Parathyroid adenoma (tissue), 2 donors: Measurements from ENCODE around the gene PHC3.

ENCODE experiments used
- H2AFZ ChIP-seq: fragments of 300-600 bp; sonication (generic); one replicate; pipeline ENCODE4 v1.7.0; 2017; ENCODE audit warnings: antibody characterized with exemption, mild to moderate bottlenecking
- H3K27ac ChIP-seq: fragments of 300-600 bp; sonication (generic); one replicate; pipeline ENCODE4 v1.7.0; 2017
- H3K27me3 ChIP-seq: fragments of 300-600 bp; sonication (generic); one replicate; pipeline ENCODE4 v1.7.0; 2017; ENCODE audit warnings: low read length; ENCODE audit not compliant: control insufficient read depth, insufficient read depth
- H3K36me3 ChIP-seq: fragments of 300-600 bp; sonication (generic); one replicate; pipeline ENCODE4 v1.7.0; 2017; ENCODE audit warnings: low read length; ENCODE audit not compliant: control insufficient read depth, insufficient read depth
- H3K4me1 ChIP-seq: fragments of 300-600 bp; sonication (generic); one replicate; pipeline ENCODE4 v1.7.0; 2017; ENCODE audit warnings: control low read depth
- H3K4me2 ChIP-seq: fragments of 300-600 bp; sonication (generic); one replicate; pipeline ENCODE4 v1.7.0; 2017; ENCODE audit warnings: low read length
- H3K4me3 ChIP-seq: fragments of 300-600 bp; sonication (generic); one replicate; pipeline ENCODE4 v1.7.0; 2017; ENCODE audit warnings: low read depth, low read length
- H3K79me2 ChIP-seq: fragments of 300-600 bp; sonication (generic); one replicate; pipeline ENCODE4 v1.7.0; 2017; ENCODE audit warnings: control low read depth
- H3K9ac ChIP-seq: fragments of 300-600 bp; sonication (generic); one replicate; pipeline ENCODE4 v1.7.0; 2017; ENCODE audit warnings: mild to moderate bottlenecking
- H3K9me3 ChIP-seq: fragments of 300-600 bp; sonication (generic); one replicate; pipeline ENCODE4 v1.7.0; 2017; ENCODE audit warnings: low read length; ENCODE audit not compliant: control insufficient read depth
- CTCF ChIP-seq: fragments of 300-600 bp; sonication (generic); IDR thresholded peaks from one replicate; pipeline ENCODE4 v1.7.0; 2017; ENCODE audit warnings: antibody characterized with exemption, mild to moderate bottlenecking
- donor health status: primary hyperparathyroidism.

Gene PHC3

DNA sequence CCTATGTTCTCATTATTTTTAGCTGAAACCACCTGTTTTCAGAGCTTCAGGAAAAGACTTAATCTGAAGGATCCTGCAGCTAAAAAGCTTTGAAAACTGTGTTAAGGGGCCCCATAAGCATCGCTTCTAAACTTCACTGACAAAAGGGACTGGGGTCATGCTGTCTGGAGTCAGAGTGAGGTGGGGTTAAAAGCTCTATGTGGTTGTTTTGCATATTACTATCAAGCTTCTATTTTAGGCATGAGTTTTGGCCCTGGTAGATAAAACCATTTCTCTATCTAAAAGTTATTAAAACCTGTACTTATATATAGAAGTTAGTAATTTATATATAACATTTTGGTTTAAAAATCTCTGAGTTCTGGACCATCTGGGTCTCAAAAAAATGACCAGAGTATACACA, 98.2 kb downstream of the PHC3 start:
- Histone ChIP-seq H3K4me2 (no peak overlapping the region), H3K9me3 (no peaks in the 10 kb centered on the region), H3K4me3 (no peak overlapping the region), H3K27ac (no peak overlapping the region), H3K4me1 (peaks cover 14% of the 10 kb centered on the region), H2AFZ (no peak overlapping the region), H3K36me3 (no peaks in the 10 kb centered on the region), H3K27me3 (no peaks in the 10 kb centered on the region), H3K79me2 (peaks cover under 1% of the 10 kb centered on the region), H3K9ac (no peak overlapping the region)
- TF ChIP-seq CTCF, result no peak

- Histone ChIP-seq H3K27me3 (no peaks in the 10 kb centered on the region), H3K9me3 (no peaks in the 10 kb centered on the region), H3K36me3 (no peaks in the 10 kb centered on the region), H3K79me2 (peaks cover 13% of the 10 kb centered on the region), H2AFZ (no peak overlapping the region), H3K9ac (no peak overlapping the region), H3K4me1 (peaks cover 32% of the 10 kb centered on the region), H3K27ac (no peak overlapping the region), H3K4me2 (no peak overlapping the region), H3K4me3 (no peak overlapping the region)
- TF ChIP-seq CTCF, result no peak
Observed at GRCh38 chr3:170081079-170081741, 100.3 kb downstream of the PHC3 start.

DNA sequence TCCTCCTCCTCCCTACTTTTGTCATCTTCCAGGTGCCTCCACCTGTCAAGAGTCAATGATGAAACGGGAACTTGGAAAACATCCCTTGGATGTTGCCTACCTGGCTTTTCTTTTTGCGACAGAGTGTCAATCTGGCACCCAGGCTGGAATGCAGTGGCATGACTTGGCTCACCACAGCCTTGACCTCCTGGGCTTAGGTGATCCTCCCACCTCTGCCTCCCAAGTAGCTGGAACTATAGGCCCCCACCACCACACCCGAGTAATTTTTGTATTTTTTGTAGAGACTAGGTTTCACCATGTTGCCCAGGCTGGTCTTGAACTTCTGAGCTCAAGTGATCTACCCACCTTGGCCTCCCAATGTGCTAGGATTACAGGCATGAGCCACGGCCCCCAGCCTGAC, 100.9 kb downstream of the PHC3 start:
- no peak overlapping the region for H3K4me2 ChIP-seq
- no peak for TF ChIP-seq CTCF
- no peaks in the 10 kb centered on the region for H3K9me3 ChIP-seq
- H3K4me1 ChIP-seq, result peaks cover 34% of the 10 kb centered on the region
- H3K79me2 ChIP-seq, result peaks cover 13% of the 10 kb centered on the region
- H3K27ac ChIP-seq, result no peak overlapping the region
- no peaks in the 10 kb centered on the region for H3K36me3 ChIP-seq
- no peak overlapping the region for H3K4me3 ChIP-seq
- no peak overlapping the region for H3K9ac ChIP-seq
- no peaks in the 10 kb centered on the region for H3K27me3 ChIP-seq
- H2AFZ ChIP-seq, result no peak overlapping the region

GRCh38 chr3:170079536-170080165, 101.9 kb downstream of the PHC3 start:
- Histone ChIP-seq H3K36me3 (no peaks in the 10 kb centered on the region), H3K4me3 (no peak overlapping the region), H3K9ac (no peak overlapping the region), H2AFZ (no peak overlapping the region), H3K27ac (peak overlapping the region; percentile 3), H3K79me2 (peaks cover 16% of the 10 kb centered on the region), H3K4me1 (peaks cover 43% of the 10 kb centered on the region), H3K4me2 (peak overlapping the region; percentile 6), H3K9me3 (no peaks in the 10 kb centered on the region), H3K27me3 (no peaks in the 10 kb centered on the region)
- TF ChIP-seq CTCF, result no peak
